CD4-positive, alpha-beta memory T cell (primary cell): Measurements from ENCODE around the gene JPH4. TPM values are rescaled to one million over a fixed set of nuclear protein-coding genes. Genes with fewer than 3 reads are reported as not detected.
"Not testable (repeated sequence)": the region's sequence is repeated elsewhere in the genome, so short reads cannot be mapped to it uniquely, and the experiment has no call there.

Experiments
- CTCF ChIA-PET: fragments of 350-600 bp; sonication (Branson Sonifier 250); formaldehyde crosslinking; loops from one replicate; lab custom pipeline; 2021; ENCODE audit warnings: inconsistent platforms; ENCODE audit not compliant: partially characterized antibody; lab: Charles Lee
- POLR2A ChIA-PET: fragments of 350-600 bp; sonication (Branson Sonifier 250); formaldehyde crosslinking; loops from one replicate; lab custom pipeline; 2021; ENCODE audit not compliant: partially characterized antibody; lab: Charles Lee
- DNase-seq, 5 donors: peaks; one replicate each; pipeline versions ENCODE4 v3.0.0 to v3.0.0-alpha.2; 2020 to 2022; ENCODE audit warnings: mixed read lengths in 1 of 5
- H3K27ac ChIP-seq: one replicate; pipeline ENCODE4 v1.7.0; 2013; ENCODE audit warnings: low read depth, low read length
- H3K27me3 ChIP-seq: 2 replicates; pipeline ENCODE4 v1.7.0; 2013; ENCODE audit warnings: mild to moderate bottlenecking, low read length, moderate library complexity; ENCODE audit not compliant: insufficient read depth
- H3K36me3 ChIP-seq: 2 replicates; pipeline ENCODE4 v1.7.0; 2013; ENCODE audit warnings: mild to moderate bottlenecking, low read length, moderate library complexity; ENCODE audit not compliant: insufficient read depth
- H3K4me1 ChIP-seq: 2 replicates; pipeline ENCODE4 v1.7.0; 2013; ENCODE audit warnings: mild to moderate bottlenecking, low read length, moderate library complexity; ENCODE audit not compliant: insufficient read depth
- H3K4me3 ChIP-seq, 2 donors: one replicate each; pipeline ENCODE4 v1.7.0; 2013; ENCODE audit warnings: low read length in 2 of 2, mild to moderate bottlenecking in 1 of 2
- H3K9me3 ChIP-seq, 2 donors: one replicate each; pipeline ENCODE4 v1.7.0; 2013; ENCODE audit warnings: low read length in 2 of 2, control low read depth in 1 of 2; ENCODE audit not compliant: control insufficient read depth in 1 of 2
- H3K27ac Mint-ChIP-seq, 7 donors: one replicate each; pipeline ENCODE4 v1.8.0; 2020 to 2021; ENCODE audit warnings: mixed read lengths in 7 of 7, mild to moderate bottlenecking in 6 of 7, inconsistent platforms in 3 of 7, moderate library complexity in 3 of 7
- H3K27me3 Mint-ChIP-seq, 2 donors: one replicate each; pipeline ENCODE4 v1.8.0; 2020 to 2021; ENCODE audit warnings: mixed read lengths in 2 of 2
- H3K36me3 Mint-ChIP-seq, 2 donors: one replicate each; pipeline ENCODE4 v1.8.0; 2020 to 2021; ENCODE audit warnings: mixed read lengths in 2 of 2, inconsistent platforms in 1 of 2, mild to moderate bottlenecking in 1 of 2
- H3K4me1 Mint-ChIP-seq, 4 donors: one replicate each; pipeline ENCODE4 v1.8.0; 2020 to 2021; ENCODE audit warnings: mixed read lengths in 4 of 4, mild to moderate bottlenecking in 1 of 4
- H3K4me3 Mint-ChIP-seq, 8 donors: one replicate each; pipeline ENCODE4 v1.8.0; 2020 to 2021; ENCODE audit warnings: mixed read lengths in 8 of 8, mild to moderate bottlenecking in 7 of 8, moderate library complexity in 6 of 8, inconsistent platforms in 3 of 8
- H3K9me3 Mint-ChIP-seq, 8 donors: one replicate each; pipeline ENCODE4 v1.8.0; 2020 to 2021; ENCODE audit warnings: mixed read lengths in 8 of 8, mild to moderate bottlenecking in 5 of 8, inconsistent platforms in 3 of 8, moderate library complexity in 1 of 8
- intact Hi-C: fragments of 100-400 bp; cut with micrococcal nuclease; formaldehyde crosslinking; loops from one replicate; pipeline ENCODE4 v1.15.1; 2023
- polyA plus RNA-seq, 2 donors: library from polyadenylated mRNA; unstranded; fragments of 300-500 nt; fragmentation: Illumina TruSeq; gene quantifications; one replicate each; pipeline ENCODE4 v1.2.3, GENCODE V29; 2021
- total RNA-seq, 2 experiments: library from RNA; stranded (reverse); gene quantifications; one replicate each; pipeline ENCODE4 v1.2.3, GENCODE V29; 2021

The JPH4 gene
- total and polyA plus RNA-seq, 4 experiments from 2014 or later: 0.08 TPM; not detected in 3

DNA sequence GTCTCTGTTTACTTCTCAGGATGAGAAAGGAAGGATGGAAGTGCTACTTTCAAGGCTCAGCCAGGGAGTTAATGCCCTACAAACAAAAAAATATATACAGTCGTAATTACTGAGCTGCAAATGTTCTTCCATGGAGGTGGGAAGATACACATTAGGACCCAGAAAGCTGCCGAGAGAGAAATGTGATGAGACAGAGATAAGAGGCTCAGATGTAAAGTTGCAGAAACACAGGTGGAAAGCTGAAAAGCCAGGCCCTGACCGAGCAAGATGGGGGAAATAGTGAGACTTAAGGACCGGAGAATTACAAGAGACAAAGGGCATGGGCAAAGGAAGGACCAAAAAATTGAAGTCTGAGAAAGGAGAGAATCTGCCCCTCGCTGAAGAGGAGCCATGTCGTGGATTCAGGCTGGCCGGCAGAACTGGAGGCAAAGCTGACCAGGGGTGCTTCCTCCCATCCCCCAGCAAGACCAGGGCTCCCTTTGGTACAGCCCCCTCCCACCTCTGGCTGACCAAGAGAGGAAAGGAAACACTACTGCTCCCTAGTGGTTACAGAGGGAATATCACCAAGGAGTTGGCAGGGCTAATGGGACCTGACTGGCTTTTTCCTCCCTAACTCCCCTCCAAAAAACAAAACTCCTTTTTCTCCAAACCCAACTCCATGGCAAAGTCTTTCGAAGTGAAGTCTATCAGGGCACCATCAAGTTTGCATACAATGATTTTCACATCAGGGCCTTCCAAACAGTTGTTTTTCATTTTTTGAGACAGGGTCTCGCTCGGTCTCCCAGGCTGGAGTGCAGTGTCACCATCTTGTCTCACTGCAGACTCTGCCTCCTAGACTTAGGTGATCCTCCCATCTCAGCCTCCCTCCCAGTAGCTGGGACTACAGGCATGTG lies 39.1 kb downstream of the JPH4 start:
- H3K27ac Mint-ChIP-seq: peak overlapping the region in 4 of 7 donors; percentile 19 to 74 (median 41)
- H3K9me3 ChIP-seq: no peaks in the 10 kb centered on the region

DNA sequence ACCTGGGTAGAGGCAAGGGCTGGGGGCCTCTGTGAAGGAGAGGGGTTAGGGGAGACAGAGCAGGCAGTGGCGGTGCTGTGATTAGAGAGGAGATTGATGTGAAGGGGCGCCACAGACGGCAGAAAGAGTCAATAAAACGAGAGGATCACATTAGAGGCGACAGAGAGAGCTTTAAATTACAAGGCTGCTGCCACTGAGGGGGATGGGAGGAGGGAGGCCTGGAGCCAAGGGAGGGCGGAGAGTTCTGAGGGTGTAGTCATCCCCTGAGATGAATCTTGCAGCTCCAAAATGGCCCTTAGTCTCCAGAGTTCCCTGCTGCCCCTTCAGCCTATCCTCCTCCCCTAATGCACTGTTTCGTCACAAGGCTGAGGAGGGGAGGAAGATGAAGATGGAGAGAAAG lies 39.8 kb downstream of the JPH4 start:
- H3K9me3 Mint-ChIP-seq: no peaks in the 10 kb centered on the region
- ChIA-PET POLR2A (no interaction called here), CTCF (interaction anchor here (0.7 to 9.3 kb wide), 7 partner anchors 11 to 94 kb away, joined by 3 to 83 read pairs (median 4); no protein-coding TSS in a partner anchor)
- DNase-seq: no peak
- H3K4me3 Mint-ChIP-seq: no peak overlapping the region
- H3K36me3 Mint-ChIP-seq: no peaks in the 10 kb centered on the region
- peaks cover 0 to 3% of the 10 kb centered on the region in 2 donors for H3K27me3 Mint-ChIP-seq
- H3K4me1 Mint-ChIP-seq: peaks cover 0 to 6% (median under 1%) of the 10 kb centered on the region in 4 donors
- Histone ChIP-seq H3K27me3 (no peaks in the 10 kb centered on the region), H3K27ac (no peak overlapping the region), H3K9me3 (no peaks in the 10 kb centered on the region), H3K36me3 (no peaks in the 10 kb centered on the region), H3K4me1 (no peaks in the 10 kb centered on the region), H3K4me3 (no peak overlapping the region)
- intact Hi-C loops: loop anchor here (1.0 kb wide), 1 partner anchor 60 kb away; no protein-coding TSS in a partner anchor
- no peak overlapping the region for H3K27ac Mint-ChIP-seq

More for the DNA sequence above, 39.1 kb downstream of the JPH4 start:
- Histone ChIP-seq H3K36me3 (no peaks in the 10 kb centered on the region), H3K27me3 (no peaks in the 10 kb centered on the region), H3K27ac (no peak overlapping the region), H3K4me1 (no peaks in the 10 kb centered on the region), H3K4me3 (no peak overlapping the region)
- ChIA-PET CTCF (interaction anchor here (0.6 to 9.3 kb wide), 9 partner anchors 10 to 275 kb away, joined by 3 to 83 read pairs (median 4); partner anchors contain the start of gene THTPA), POLR2A (no interaction called here)
- intact Hi-C loops: loop anchor here (1.0 kb wide), 1 partner anchor 61 kb away; no protein-coding TSS in a partner anchor
- H3K27me3 Mint-ChIP-seq: peaks cover 0 to 3% of the 10 kb centered on the region in 2 donors
- no peaks in the 10 kb centered on the region for H3K36me3 Mint-ChIP-seq
- no peaks in the 10 kb centered on the region for H3K9me3 Mint-ChIP-seq
- H3K4me1 Mint-ChIP-seq: peaks cover 0 to 6% (median under 1%) of the 10 kb centered on the region in 4 donors
- DNase-seq: peak in 4 of 5 donors; percentile 37 to 45 (median 38)
- H3K4me3 Mint-ChIP-seq: no peak overlapping the region

DNA sequence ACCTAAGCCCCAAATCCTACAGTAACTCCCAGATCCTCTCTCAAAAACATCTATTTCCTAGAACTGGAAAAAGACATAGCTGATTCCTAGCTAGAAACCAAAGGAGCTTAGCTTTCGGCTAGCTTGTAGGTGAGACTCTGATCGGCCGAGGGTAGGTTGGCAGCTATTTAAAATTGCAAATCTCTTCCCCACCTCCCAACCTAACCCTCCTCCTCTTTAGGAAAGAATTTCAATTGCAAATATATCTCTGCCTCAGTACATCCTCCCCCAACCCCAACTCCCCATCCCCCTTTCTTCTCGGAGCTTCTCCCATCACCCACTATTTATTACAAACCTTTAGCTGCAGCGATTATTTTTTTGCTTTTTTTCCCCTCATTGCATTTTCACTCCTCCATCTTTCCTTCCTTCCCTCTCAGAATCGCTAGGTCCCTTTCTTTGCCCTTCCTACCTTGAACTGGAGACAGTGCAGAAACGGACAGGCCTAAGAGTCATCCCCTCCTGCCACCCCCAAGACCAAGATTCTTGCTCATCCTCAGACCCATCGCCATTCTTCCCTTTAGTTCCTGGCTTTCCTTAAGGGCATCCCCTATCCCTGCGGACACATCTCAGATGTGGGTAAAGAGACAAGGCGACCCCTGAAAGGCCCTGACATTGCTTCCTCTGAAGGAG lies 40.4 kb downstream of the JPH4 start:
- Histone ChIP-seq H3K27me3 (no peaks in the 10 kb centered on the region), H3K36me3 (no peaks in the 10 kb centered on the region), H3K4me1 (no peaks in the 10 kb centered on the region), H3K4me3 (no peak overlapping the region), H3K9me3 (no peaks in the 10 kb centered on the region), H3K27ac (no peak overlapping the region)
- H3K27ac Mint-ChIP-seq: peak overlapping the region in 1 of 7 donors; percentile 62
- H3K4me3 Mint-ChIP-seq: no peak overlapping the region
- no peak for DNase-seq
- H3K4me1 Mint-ChIP-seq: peaks cover 0 to 6% (median under 1%) of the 10 kb centered on the region in 4 donors
- no peaks in the 10 kb centered on the region for H3K9me3 Mint-ChIP-seq
- intact Hi-C loops: no loop called here
- CTCF ChIA-PET: interaction anchor here (0.7 to 9.3 kb wide), 8 partner anchors 16 to 94 kb away, joined by 3 to 83 read pairs (median 4); no protein-coding TSS in a partner anchor
- POLR2A ChIA-PET: no interaction called here
- peaks cover 0 to 3% of the 10 kb centered on the region in 2 donors for H3K27me3 Mint-ChIP-seq
- no peaks in the 10 kb centered on the region for H3K36me3 Mint-ChIP-seq

DNA sequence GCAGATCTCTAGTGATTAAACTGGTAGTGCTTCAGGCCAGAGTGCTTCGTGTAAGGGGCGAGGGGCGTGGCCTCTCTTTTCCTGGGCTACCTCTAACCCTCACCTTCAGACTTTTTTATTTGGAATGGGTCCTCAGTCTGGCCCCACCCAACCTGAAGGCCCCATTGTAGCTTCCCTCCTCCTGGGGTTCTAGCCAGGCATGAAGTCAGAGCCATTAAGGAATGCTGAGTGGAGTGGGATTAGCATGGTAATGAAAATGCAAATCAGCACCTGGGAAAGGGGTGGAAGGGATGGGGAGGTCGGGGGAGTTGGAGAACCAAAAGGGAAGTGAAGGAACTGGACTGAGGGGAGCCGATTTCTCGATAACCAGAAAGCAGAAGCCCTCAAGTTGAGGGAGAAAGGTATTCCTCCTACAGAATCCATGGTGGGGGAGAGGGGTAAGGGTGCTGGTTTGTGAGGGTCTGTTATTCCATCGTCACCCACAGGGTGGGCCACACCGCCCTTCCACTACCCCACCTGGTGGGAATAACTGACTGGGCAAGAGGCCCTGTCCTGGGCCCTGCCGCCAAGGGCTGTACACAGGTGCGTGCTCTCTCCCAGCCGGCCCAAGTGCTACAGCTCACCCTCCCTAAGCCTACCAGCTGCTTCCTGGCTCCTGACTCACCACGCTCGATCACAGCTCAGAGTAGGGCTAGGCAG lies 41.1 kb downstream of the JPH4 start:
- H3K27ac ChIP-seq: no peak overlapping the region
- DNase-seq: no peak
- no peaks in the 10 kb centered on the region for H3K9me3 Mint-ChIP-seq
- no peaks in the 10 kb centered on the region for H3K9me3 ChIP-seq
- no peaks in the 10 kb centered on the region for H3K36me3 ChIP-seq
- intact Hi-C loops: no loop called here
- H3K27me3 ChIP-seq: no peaks in the 10 kb centered on the region
- ChIA-PET CTCF (interaction anchor here (0.7 to 9.3 kb wide), 6 partner anchors 16 to 63 kb away, joined by 3 to 83 read pairs (median 4); no protein-coding TSS in a partner anchor), POLR2A (no interaction called here)
- H3K27me3 Mint-ChIP-seq: peaks cover 0 to 3% of the 10 kb centered on the region in 2 donors
- H3K4me1 Mint-ChIP-seq: peaks cover 0 to 6% (median under 1%) of the 10 kb centered on the region in 4 donors
- no peak overlapping the region for H3K4me3 Mint-ChIP-seq
- H3K27ac Mint-ChIP-seq: peak overlapping the region in 1 of 7 donors; percentile 62
- no peaks in the 10 kb centered on the region for H3K4me1 ChIP-seq
- no peak overlapping the region for H3K4me3 ChIP-seq
- no peaks in the 10 kb centered on the region for H3K36me3 Mint-ChIP-seq

DNA sequence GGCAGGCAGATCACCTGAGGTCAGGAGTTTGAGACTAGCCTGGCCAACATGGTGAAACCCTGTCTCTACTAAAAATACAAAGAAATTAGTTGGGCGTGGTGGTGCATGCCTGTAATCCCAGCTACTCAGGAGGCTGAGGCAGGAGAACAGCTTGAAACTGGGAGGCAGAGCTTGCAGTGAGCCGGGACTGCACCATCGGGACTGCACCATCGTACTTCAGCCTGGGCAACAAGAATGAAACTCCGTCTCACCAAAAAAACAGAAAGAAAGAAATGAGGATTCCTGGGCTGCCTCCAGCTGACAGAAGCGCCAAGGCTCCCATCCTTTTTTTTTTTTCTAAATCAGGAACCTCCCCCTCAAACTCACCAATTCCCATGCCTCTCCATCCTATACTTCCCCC lies 41.7 kb downstream of the JPH4 start:
- H3K9me3 ChIP-seq, H3K36me3 ChIP-seq, POLR2A ChIA-PET, H3K4me1 ChIP-seq, H3K4me3 ChIP-seq, H3K27me3 ChIP-seq, DNase-seq, H3K27ac ChIP-seq, H3K4me3 Mint-ChIP-seq, H3K27ac Mint-ChIP-seq, H3K27me3 Mint-ChIP-seq, H3K9me3 Mint-ChIP-seq, intact Hi-C loops, H3K36me3 Mint-ChIP-seq, H3K4me1 Mint-ChIP-seq: not testable (repeated sequence)
- CTCF ChIA-PET: interaction anchor here (1.1 to 9.3 kb wide), 4 partner anchors 23 to 62 kb away, joined by 4 to 83 read pairs (median 8); no protein-coding TSS in a partner anchor

DNA sequence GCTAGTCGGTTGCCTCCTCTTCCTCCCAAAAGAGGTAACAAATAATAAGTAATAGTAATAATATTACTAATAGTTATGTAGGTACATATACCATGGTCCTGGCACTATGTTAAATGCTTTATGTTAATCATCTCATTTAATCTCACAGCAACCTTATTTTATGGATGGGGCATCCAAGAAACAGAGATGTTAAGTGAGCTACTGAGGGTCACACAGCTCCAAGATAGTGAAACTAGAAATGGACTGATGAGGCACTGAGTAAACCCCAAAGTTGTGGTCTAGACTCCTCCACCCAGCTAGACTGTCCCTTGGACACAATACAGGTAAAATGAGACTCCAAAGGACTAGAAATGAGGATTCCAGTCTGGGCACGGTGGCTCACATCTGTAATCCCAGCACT lies 42.1 kb downstream of the JPH4 start:
- H3K27ac Mint-ChIP-seq: no peak overlapping the region
- H3K4me1 Mint-ChIP-seq: peaks cover 0 to 6% (median under 1%) of the 10 kb centered on the region in 4 donors
- Histone ChIP-seq H3K4me1 (no peaks in the 10 kb centered on the region), H3K9me3 (no peaks in the 10 kb centered on the region), H3K4me3 (no peak overlapping the region), H3K27ac (no peak overlapping the region), H3K27me3 (no peaks in the 10 kb centered on the region), H3K36me3 (no peaks in the 10 kb centered on the region)
- CTCF ChIA-PET: interaction anchor here (0.6 to 9.3 kb wide), 5 partner anchors 24 to 738 kb away, joined by 4 to 83 read pairs (median 5); no protein-coding TSS in a partner anchor
- intact Hi-C loops: no loop called here
- DNase-seq: no peak
- H3K27me3 Mint-ChIP-seq: peaks cover 0 to 3% of the 10 kb centered on the region in 2 donors
- H3K9me3 Mint-ChIP-seq: no peaks in the 10 kb centered on the region
- no peaks in the 10 kb centered on the region for H3K36me3 Mint-ChIP-seq
- POLR2A ChIA-PET: no interaction called here
- no peak overlapping the region for H3K4me3 Mint-ChIP-seq
